HG03064 (cell line): ENCODE measurements around the gene HS3ST1.

ENCODE experiments used
- ATAC-seq: cut with Tn5 transposase; IDR thresholded peaks from one replicate; pipeline ENCODE4 v1.9.1; 2021; ENCODE audit warnings: low read depth; ENCODE audit not compliant: unreplicated experiment

HS3ST1 gene

GRCh38 chr4:11428231-11428898 is at the start of gene HS3ST1:
TSS of gene HS3ST1 (minus strand) at chr4:11428894. CDS start at chr4:11400005, 28,889 bp downstream.
- peak; percentile 29 for ATAC-seq

- ATAC-seq = no peak
These were observed 47.2 kb upstream of the HS3ST1 start for GRCh38 chr4:11475871-11476270.

GRCh38 chr4:11474146-11474545 is 45.5 kb upstream of the HS3ST1 start:
- ATAC-seq = no peak

- ATAC-seq = no peak
These were observed 43.8 kb upstream of the HS3ST1 start for GRCh38 chr4:11472535-11472934.

GRCh38 chr4:11471618-11472017 is 42.9 kb upstream of the HS3ST1 start:
- ATAC-seq = peak; percentile 45

- no peak for ATAC-seq
These were observed 42.4 kb upstream of the HS3ST1 start for GRCh38 chr4:11471046-11471441.

- peak; percentile 55 for ATAC-seq
These were observed 41.8 kb upstream of the HS3ST1 start for GRCh38 chr4:11470438-11471045.

- ATAC-seq = peak; percentile 87
These were observed 41.1 kb upstream of the HS3ST1 start for GRCh38 chr4:11469650-11470437.

- ATAC-seq = no peak
These were observed 40.2 kb upstream of the HS3ST1 start for GRCh38 chr4:11468901-11469300.

GRCh38 chr4:11467931-11468330 is 39.2 kb upstream of the HS3ST1 start:
- no peak for ATAC-seq

- ATAC-seq = no peak
These were observed 35.0 kb upstream of the HS3ST1 start for GRCh38 chr4:11463707-11464106.

GRCh38 chr4:11456401-11456800 is 27.7 kb upstream of the HS3ST1 start:
- no peak for ATAC-seq

GRCh38 chr4:11455201-11455835 is 26.6 kb upstream of the HS3ST1 start:
- ATAC-seq = no peak

GRCh38 chr4:11451716-11452115 is 23.0 kb upstream of the HS3ST1 start:
- ATAC-seq = no peak

GRCh38 chr4:11446155-11446811 is 17.6 kb upstream of the HS3ST1 start:
- no peak for ATAC-seq

GRCh38 chr4:11441194-11441556 is 12.5 kb upstream of the HS3ST1 start:
- ATAC-seq = no peak

- no peak for ATAC-seq
These were observed 11.9 kb upstream of the HS3ST1 start for GRCh38 chr4:11440481-11441193.

- no peak for ATAC-seq
These were observed 11.1 kb upstream of the HS3ST1 start for GRCh38 chr4:11439836-11440235.

GRCh38 chr4:11438647-11439046 is 10.0 kb upstream of the HS3ST1 start:
- no peak for ATAC-seq

- no peak for ATAC-seq
These were observed 8.0 kb upstream of the HS3ST1 start for GRCh38 chr4:11436673-11437072.
